Fibroblast of lung (primary cell): ENCODE data around the gene NLRP1.

Source experiments
- CTCF ChIP-seq, 2 donors: IDR thresholded peaks in 1 of 2; conservative IDR thresholded peaks in 1 of 2; 1 replicate in 1 of 2; 2 replicates in 1 of 2; pipeline ENCODE4 v1.5.1; 2011 to 2012; ENCODE audit warnings: low read length in 2 of 2, control low read depth in 1 of 2, inconsistent platforms in 1 of 2, low read depth in 1 of 2, mild to moderate bottlenecking in 1 of 2
- EZH2 ChIP-seq: IDR thresholded peaks from 2 replicates; pipeline ENCODE4 v1.5.1; 2012; ENCODE audit warnings: low read length, control low read depth, mild to moderate bottlenecking; ENCODE audit errors: missing control alignments

DNA sequence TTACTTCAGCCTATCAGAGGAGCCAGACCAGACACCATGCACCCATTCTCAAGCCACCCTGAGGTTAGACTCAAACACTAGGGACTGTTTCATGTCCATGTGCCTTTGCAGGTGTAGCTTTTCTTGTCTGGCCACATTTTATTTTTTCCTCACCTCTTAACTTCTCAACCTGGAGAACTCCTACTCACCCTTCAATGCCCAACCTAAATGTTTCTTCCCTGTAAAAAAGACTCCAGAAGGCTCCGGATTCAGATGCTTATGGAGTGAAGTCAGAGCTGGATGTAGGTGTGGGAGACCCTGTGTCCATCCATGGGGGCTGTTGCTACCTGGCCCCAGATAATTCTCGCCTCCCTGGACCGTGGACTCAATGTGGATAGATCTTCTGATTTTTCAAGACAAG, 44.0 kb upstream of the NLRP1 start:
- TF ChIP-seq EZH2 = no peak
- no peak for TF ChIP-seq CTCF (conservative IDR thresholded peaks at IDR 0.05 in 1 of 2, IDR thresholded peaks at IDR 0.05 in 1 of 2; ENCODE audit: low read depth in 1 of 2, low read length in 2 of 2)
